ENCODE measurements around the gene WDR33. TPM values are rescaled to one million over a fixed set of nuclear protein-coding genes. Genes with fewer than 3 reads are reported as not detected.

Gene WDR33
- total and polyA plus RNA-seq, 2 donors (not counting 3 experiments of a cell fraction or from before 2014, with no cell fraction given), result 16.4 to 52.5 TPM

DNA sequence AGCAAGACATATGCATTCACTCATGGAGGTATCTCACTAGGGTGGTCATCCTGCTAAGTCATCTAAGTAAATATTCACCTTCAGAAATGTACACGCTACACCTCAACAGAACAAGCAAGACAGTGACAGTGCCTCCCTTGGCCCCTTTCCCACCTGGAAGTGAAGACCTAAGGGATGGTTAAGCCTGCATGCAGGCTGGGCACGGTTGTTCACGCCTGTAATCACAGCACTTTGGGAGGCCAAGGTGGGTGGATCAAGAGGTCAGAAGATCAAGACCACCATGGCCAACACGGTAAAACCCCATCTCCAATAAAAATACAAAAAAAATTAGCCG, 140.0 kb downstream of the WDR33 start:
- ChIA-PET CTCF (interaction anchor here (2.3 kb wide), 1 partner anchor 80 kb away, joined by 8 read pairs; no protein-coding TSS in a partner anchor), POLR2A (no interaction called here)
- H3K4me2 ChIP-seq (ENCODE audit: insufficient read depth, low read length), result no peak overlapping the region
- no peaks in the 10 kb centered on the region for H3K36me3 ChIP-seq (ENCODE audit: control insufficient read depth in 2 of 2, extremely low read depth in 1 of 2, insufficient read depth in 2 of 2, low read length in 2 of 2)
- DNase-seq (ENCODE audit: low read depth, low spot score), result no peak
- H3K9me3 ChIP-seq (replicated peaks; ENCODE audit: control insufficient read depth, insufficient read depth, low read length), result no peaks in the 10 kb centered on the region
- H2AFZ ChIP-seq (ENCODE audit: low read depth, low read length), result no peak overlapping the region
- no peaks in the 10 kb centered on the region for H3K27me3 ChIP-seq (ENCODE audit: control insufficient read depth in 2 of 2, insufficient read depth in 2 of 2, low read length in 2 of 2)
- peaks cover 18% of the 10 kb centered on the region for H3K4me1 ChIP-seq (ENCODE audit: control insufficient read depth, extremely low read depth, insufficient read depth, low read length)
- no peaks in the 10 kb centered on the region for H3K79me2 ChIP-seq (ENCODE audit: control insufficient read depth, insufficient read depth, low read length)
- no TSS peak for BruUV-seq (replicated peaks)
- intact Hi-C loops (cut with micrococcal nuclease), result no loop called here
- no peak overlapping the region for H3K27ac ChIP-seq (ENCODE audit: insufficient read depth, low read depth, low read length)
- no peak for FAIRE-seq
- dilution Hi-C loops (cut with MboI; ENCODE audit: extremely low pct_ligation_motif_present, low sequenced_read_pairs), result no loop called here
- TF ChIP-seq CTCF (IDR thresholded peaks at IDR 0.05; ENCODE audit: extremely low read depth in 1 of 2, insufficient read depth in 1 of 2, low read depth in 1 of 2, low read length in 2 of 2) (no peak), FOS (IDR thresholded peaks at IDR 0.05; ENCODE audit: borderline replicate concordance, insufficient read depth, low read length) (no peak), MAX (IDR thresholded peaks at IDR 0.05; ENCODE audit: insufficient read depth, insufficient read length) (no peak), POLR2A (IDR thresholded peaks at IDR 0.05; ENCODE audit: low read depth, low read length) (no peak), POLR2AphosphoS5 (IDR thresholded peaks at IDR 0.05; ENCODE audit: insufficient read depth, low read depth, low read length) (no peak), MYC (IDR thresholded peaks at IDR 0.05; ENCODE audit: low read depth, low read length) (no peak), EZH2 (IDR thresholded peaks at IDR 0.05; ENCODE audit: borderline replicate concordance, low read depth, low read length, severe bottlenecking) (no peak), JUN (IDR thresholded peaks at IDR 0.05; ENCODE audit: borderline replicate concordance, insufficient read depth, insufficient read length, low read depth) (no peak)
- H3K9me1 ChIP-seq (replicated peaks; ENCODE audit: control insufficient read depth, extremely low read depth, insufficient read depth, low read length), result no peaks in the 10 kb centered on the region
- H3K9ac ChIP-seq (replicated peaks; ENCODE audit: extremely low read depth, insufficient read depth, low read length), result no peak overlapping the region
- H3K4me3 ChIP-seq (replicated peaks in 1 of 3; ENCODE audit: insufficient read depth in 1 of 3, low read depth in 1 of 3, low read length in 3 of 3), result no peak overlapping the region
- H4K20me1 ChIP-seq (replicated peaks; ENCODE audit: control insufficient read depth, extremely low read depth, insufficient read depth, low read length), result no peaks in the 10 kb centered on the region

Data from endothelial cell of umbilical vein (primary cell).